Mononuclear cell (primary cell): ENCODE measurements around the gene OR10J1. TPM values are rescaled to one million over a fixed set of nuclear protein-coding genes. Genes with fewer than 3 reads are reported as not detected.
"Not testable (repeated sequence)": the region's sequence is repeated elsewhere in the genome, so short reads cannot be mapped to it uniquely, and the experiment has no call there.

Experiments
- H3K27me3 ChIP-seq: 2 replicates; pipeline ENCODE4 v1.6.0; 2011; ENCODE audit warnings: low read length, control low read depth; ENCODE audit not compliant: insufficient read depth
- H3K4me1 ChIP-seq: 2 replicates; pipeline ENCODE4 v1.5.1; 2011; ENCODE audit warnings: mild to moderate bottlenecking, low read length, control low read depth; ENCODE audit not compliant: insufficient read depth
- H3K4me3 ChIP-seq: 2 replicates; pipeline ENCODE4 v1.5.1; 2011; ENCODE audit warnings: mild to moderate bottlenecking, low read length, moderate library complexity
- H3K9me3 ChIP-seq: 2 replicates; pipeline ENCODE4 v1.5.1; 2011; ENCODE audit warnings: low read depth, mild to moderate bottlenecking, control low read depth, low read length
- total RNA-seq: library from RNA; depleted of rRNA; stranded (reverse); fragments of >200 nt; gene quantifications from one replicate; pipeline ENCODE4 v1.2.3, GENCODE V29; 2012

OR10J1 gene
- not detected for total RNA-seq

- Histone ChIP-seq H3K27me3 (no peaks in the 10 kb centered on the region), H3K9me3 (no peaks in the 10 kb centered on the region), H3K4me1 (peaks cover 27% of the 10 kb centered on the region), H3K4me3 (no peak within 1 kb of the TSS)
Measured at GRCh38 chr1:159439422-159439821, at the start of gene OR10J1. OR10J1 (plus strand) TSS chr1:159439722; CDS start chr1:159439792, 70 bp downstream.

- Histone ChIP-seq H3K9me3 (no peaks in the 10 kb centered on the region), H3K4me3 (no peak overlapping the region), H3K27me3 (no peaks in the 10 kb centered on the region), H3K4me1 (no peaks in the 10 kb centered on the region)
Measured at GRCh38 chr1:159406821-159407220, 32.7 kb upstream of the OR10J1 start.

- H3K9me3 ChIP-seq, result no peaks in the 10 kb centered on the region
Measured at GRCh38 chr1:159408862-159409400, 30.6 kb upstream of the OR10J1 start.

GRCh38 chr1:159421821-159422220 is 17.7 kb upstream of the OR10J1 start:
- Histone ChIP-seq H3K27me3 (peaks cover 3% of the 10 kb centered on the region), H3K9me3 (peaks cover 22% of the 10 kb centered on the region), H3K4me3 (no peak overlapping the region), H3K4me1 (no peaks in the 10 kb centered on the region)

More at GRCh38 chr1:159408862-159409400, 30.6 kb upstream of the OR10J1 start:
- Histone ChIP-seq H3K4me1 (no peaks in the 10 kb centered on the region), H3K4me3 (no peak overlapping the region), H3K27me3 (no peaks in the 10 kb centered on the region)

GRCh38 chr1:159428536-159428935 is 11.0 kb upstream of the OR10J1 start:
- Histone ChIP-seq H3K4me3 (no peak overlapping the region), H3K27me3 (peaks cover 1% of the 10 kb centered on the region)

GRCh38 chr1:159429074-159429861 is 10.3 kb upstream of the OR10J1 start:
- Histone ChIP-seq H3K9me3 (no peaks in the 10 kb centered on the region), H3K27me3 (no peaks in the 10 kb centered on the region), H3K4me3 (no peak overlapping the region), H3K4me1 (no peaks in the 10 kb centered on the region)

More at GRCh38 chr1:159428536-159428935, 11.0 kb upstream of the OR10J1 start:
- Histone ChIP-seq H3K9me3 (no peaks in the 10 kb centered on the region), H3K4me1 (no peaks in the 10 kb centered on the region)

- no peaks in the 10 kb centered on the region for H3K9me3 ChIP-seq
- no peak overlapping the region for H3K4me3 ChIP-seq
- H3K27me3 ChIP-seq, result no peaks in the 10 kb centered on the region
- H3K4me1 ChIP-seq, result peaks cover under 1% of the 10 kb centered on the region
Measured at GRCh38 chr1:159430985-159431384, 8.5 kb upstream of the OR10J1 start.

GRCh38 chr1:159431904-159432303 is 7.6 kb upstream of the OR10J1 start, which contains the start of gene OR10J4:
OR10J4 (plus strand) TSS chr1:159432204.
- no peaks in the 10 kb centered on the region for H3K27me3 ChIP-seq
- H3K4me1 ChIP-seq, result peaks cover 8% of the 10 kb centered on the region
- H3K9me3 ChIP-seq, result no peaks in the 10 kb centered on the region
- no peak within 1 kb of the TSS for H3K4me3 ChIP-seq

- Histone ChIP-seq H3K4me3 (no peak overlapping the region), H3K27me3 (no peaks in the 10 kb centered on the region), H3K4me1 (peaks cover 22% of the 10 kb centered on the region), H3K9me3 (no peaks in the 10 kb centered on the region)
Measured at GRCh38 chr1:159436469-159436868, 3.1 kb upstream of the OR10J1 start.

- Histone ChIP-seq H3K4me3 (no peak overlapping the region), H3K27me3 (no peaks in the 10 kb centered on the region), H3K9me3 (no peaks in the 10 kb centered on the region), H3K4me1 (peaks cover 23% of the 10 kb centered on the region)
Measured at GRCh38 chr1:159441360-159441759, 1.8 kb downstream of the OR10J1 start.

- no peaks in the 10 kb centered on the region for H3K27me3 ChIP-seq
- no peak overlapping the region for H3K4me3 ChIP-seq
- H3K4me1 ChIP-seq, result peaks cover 22% of the 10 kb centered on the region
- H3K9me3 ChIP-seq, result no peaks in the 10 kb centered on the region
Measured at GRCh38 chr1:159442428-159442827, 2.9 kb downstream of the OR10J1 start.

- no peaks in the 10 kb centered on the region for H3K27me3 ChIP-seq
- no peaks in the 10 kb centered on the region for H3K9me3 ChIP-seq
- H3K4me3 ChIP-seq, result no peak overlapping the region
- peaks cover 22% of the 10 kb centered on the region for H3K4me1 ChIP-seq
Measured at GRCh38 chr1:159443066-159443750, 3.7 kb downstream of the OR10J1 start.

GRCh38 chr1:159444511-159444910 is 5.0 kb downstream of the OR10J1 start:
- Histone ChIP-seq H3K4me1 (peaks cover 22% of the 10 kb centered on the region), H3K9me3 (no peaks in the 10 kb centered on the region), H3K4me3 (no peak overlapping the region), H3K27me3 (no peaks in the 10 kb centered on the region)

GRCh38 chr1:159448181-159448580 is 8.7 kb downstream of the OR10J1 start:
- no peaks in the 10 kb centered on the region for H3K9me3 ChIP-seq
- no peaks in the 10 kb centered on the region for H3K27me3 ChIP-seq
- H3K4me1 ChIP-seq, result peaks cover 7% of the 10 kb centered on the region
- no peak overlapping the region for H3K4me3 ChIP-seq

GRCh38 chr1:159449605-159450004 is 10.1 kb downstream of the OR10J1 start:
- not testable (repeated sequence) for H3K4me1 ChIP-seq, H3K9me3 ChIP-seq, H3K27me3 ChIP-seq, H3K4me3 ChIP-seq
